Measurements from ENCODE around the gene USP40. TPM values are rescaled to one million over a fixed set of nuclear protein-coding genes. Genes with fewer than 3 reads are reported as not detected.

Gene USP40
- total and polyA plus RNA-seq, 10 of the 15 experiments (the other 5 are each of a cell fraction or from before 2014, with no cell fraction given): 3.4 to 20.8 (median 15.2) TPM

DNA sequence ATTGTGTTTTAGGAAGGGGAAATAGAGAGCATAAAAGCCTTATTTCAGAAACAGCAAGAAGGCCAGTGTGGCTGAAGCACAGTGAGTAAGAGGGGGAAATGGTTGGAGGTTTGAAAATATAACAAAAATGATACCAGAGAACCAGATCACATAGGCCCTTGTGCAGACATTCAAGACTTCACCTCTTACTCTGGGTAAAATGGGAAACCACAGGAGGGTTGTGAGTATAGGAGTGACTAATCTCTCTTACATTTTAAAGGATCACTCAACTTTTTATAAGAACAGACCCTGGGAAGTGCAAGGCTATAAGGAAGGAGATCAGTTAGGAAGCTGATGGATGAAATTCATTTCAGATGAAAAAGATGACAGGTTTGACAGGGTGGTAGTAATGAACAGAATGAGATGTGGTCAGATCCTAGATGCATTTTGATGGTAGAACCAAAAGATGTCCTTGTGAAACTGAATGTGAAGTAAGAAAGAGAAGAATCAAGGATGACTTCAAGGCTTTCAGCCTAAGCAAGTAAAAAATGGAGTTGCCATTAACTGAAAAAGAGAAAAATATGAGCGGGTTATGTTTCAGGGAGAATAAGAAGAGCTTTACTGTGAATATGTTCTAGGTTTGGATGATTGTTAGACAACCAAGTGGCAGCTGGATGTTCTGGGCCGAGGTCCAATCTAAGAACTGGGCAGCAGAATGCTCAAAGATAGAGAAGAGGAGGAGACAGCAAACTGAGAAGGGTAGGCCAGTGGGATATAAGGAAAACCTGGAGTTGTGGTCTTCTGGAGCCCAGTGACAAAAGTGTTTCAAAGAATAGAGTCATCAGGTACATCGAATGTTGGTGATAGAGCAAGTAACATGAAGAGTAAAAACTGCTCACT lies 65.1 kb downstream of the USP40 start:
- in situ Hi-C loops (cut with MboI): no loop called here
- H3K79me2 ChIP-seq (ENCODE audit: control insufficient read depth, insufficient read depth, low read length): no peaks in the 10 kb centered on the region
- H2AFZ ChIP-seq (ENCODE audit: control insufficient read depth, low read depth, low read length): no peak overlapping the region
- H3K9ac ChIP-seq (ENCODE audit: control insufficient read depth, insufficient read depth, low read length): no peak overlapping the region
- FAIRE-seq: peak; percentile 66
- H3K36me3 ChIP-seq (ENCODE audit: control insufficient read depth in 2 of 2, insufficient read depth in 2 of 2, low read length in 1 of 2): peaks cover 0 to 5% of the 10 kb centered on the region in 2 experiments; a peak in 1 of 4 replicates
- 65% methylated on average over 3 of the region's 3 CpGs for whole genome bisulfite sequencing (ENCODE audit: insufficient coverage, insufficient replicate concordance, low lambda C conversion rate, missing lambda C conversion rate)
- SMC1A ChIA-PET (ENCODE audit: uncharacterized antibody, unreplicated experiment): interaction anchor here (1.4 kb wide), 1 partner anchor 19 kb away, joined by 6 read pairs; no protein-coding TSS in a partner anchor
- intact Hi-C loops (cut with micrococcal nuclease; ENCODE audit: unreplicated experiment): no loop called here
- H4K20me1 ChIP-seq (ENCODE audit: control insufficient read depth, insufficient read depth): no peaks in the 10 kb centered on the region
- peak; percentile 70 for ATAC-seq
- POLR2A ChIA-PET: no interaction called here
- H3K4me3 ChIP-seq: no peak overlapping the region; the same call in 1 of the 2 replicates
- H3K4me1 ChIP-seq (ENCODE audit: control insufficient read depth, insufficient read depth, low read length): peaks cover 11% of the 10 kb centered on the region; the same call in 1 of the 2 replicates
- DNase-seq (ENCODE audit: low read depth, low spot score): no peak
- no peak overlapping the region for H3K4me2 ChIP-seq (ENCODE audit: control insufficient read depth, insufficient read depth)
- CTCF ChIA-PET: interaction anchor here (1.7 kb wide), 1 partner anchor 10 kb away, joined by 6 read pairs; no protein-coding TSS in a partner anchor
- peak overlapping the region; percentile 21; the same call in 1 of the 2 replicates for H3K27ac ChIP-seq (ENCODE audit: control insufficient read depth, insufficient read depth)
- no peaks in the 10 kb centered on the region for H3K27me3 ChIP-seq (replicated peaks in 1 of 2; ENCODE audit: control insufficient read depth in 2 of 2, insufficient read depth in 2 of 2, low read length in 1 of 2)
- peaks cover 12% of the 10 kb centered on the region for H3K9me3 ChIP-seq (replicated peaks; ENCODE audit: control insufficient read depth, insufficient read depth, low read length)
- BruUV-seq (replicated peaks): no TSS peak
- RAD21 ChIA-PET (ENCODE audit: unreplicated experiment): interaction anchor here (2.8 kb wide), 1 partner anchor 11 kb away, joined by 8 read pairs; no protein-coding TSS in a partner anchor
- TF ChIP-seq, protein P1, sequence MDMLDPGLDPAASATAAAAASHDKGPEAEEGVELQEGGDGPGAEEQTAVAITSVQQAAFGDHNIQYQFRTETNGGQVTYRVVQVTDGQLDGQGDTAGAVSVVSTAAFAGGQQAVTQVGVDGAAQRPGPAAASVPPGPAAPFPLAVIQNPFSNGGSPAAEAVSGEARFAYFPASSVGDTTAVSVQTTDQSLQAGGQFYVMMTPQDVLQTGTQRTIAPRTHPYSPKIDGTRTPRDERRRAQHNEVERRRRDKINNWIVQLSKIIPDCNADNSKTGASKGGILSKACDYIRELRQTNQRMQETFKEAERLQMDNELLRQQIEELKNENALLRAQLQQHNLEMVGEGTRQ (IDR thresholded peaks at IDR 0.05; ENCODE audit: borderline replicate concordance, low read depth, low read length): no peak
- TF ChIP-seq, protein P2, sequence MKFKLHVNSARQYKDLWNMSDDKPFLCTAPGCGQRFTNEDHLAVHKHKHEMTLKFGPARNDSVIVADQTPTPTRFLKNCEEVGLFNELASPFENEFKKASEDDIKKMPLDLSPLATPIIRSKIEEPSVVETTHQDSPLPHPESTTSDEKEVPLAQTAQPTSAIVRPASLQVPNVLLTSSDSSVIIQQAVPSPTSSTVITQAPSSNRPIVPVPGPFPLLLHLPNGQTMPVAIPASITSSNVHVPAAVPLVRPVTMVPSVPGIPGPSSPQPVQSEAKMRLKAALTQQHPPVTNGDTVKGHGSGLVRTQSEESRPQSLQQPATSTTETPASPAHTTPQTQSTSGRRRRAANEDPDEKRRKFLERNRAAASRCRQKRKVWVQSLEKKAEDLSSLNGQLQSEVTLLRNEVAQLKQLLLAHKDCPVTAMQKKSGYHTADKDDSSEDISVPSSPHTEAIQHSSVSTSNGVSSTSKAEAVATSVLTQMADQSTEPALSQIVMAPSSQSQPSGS (IDR thresholded peaks at IDR 0.05; ENCODE audit: low read length): no peak
- TF ChIP-seq, protein P3, sequence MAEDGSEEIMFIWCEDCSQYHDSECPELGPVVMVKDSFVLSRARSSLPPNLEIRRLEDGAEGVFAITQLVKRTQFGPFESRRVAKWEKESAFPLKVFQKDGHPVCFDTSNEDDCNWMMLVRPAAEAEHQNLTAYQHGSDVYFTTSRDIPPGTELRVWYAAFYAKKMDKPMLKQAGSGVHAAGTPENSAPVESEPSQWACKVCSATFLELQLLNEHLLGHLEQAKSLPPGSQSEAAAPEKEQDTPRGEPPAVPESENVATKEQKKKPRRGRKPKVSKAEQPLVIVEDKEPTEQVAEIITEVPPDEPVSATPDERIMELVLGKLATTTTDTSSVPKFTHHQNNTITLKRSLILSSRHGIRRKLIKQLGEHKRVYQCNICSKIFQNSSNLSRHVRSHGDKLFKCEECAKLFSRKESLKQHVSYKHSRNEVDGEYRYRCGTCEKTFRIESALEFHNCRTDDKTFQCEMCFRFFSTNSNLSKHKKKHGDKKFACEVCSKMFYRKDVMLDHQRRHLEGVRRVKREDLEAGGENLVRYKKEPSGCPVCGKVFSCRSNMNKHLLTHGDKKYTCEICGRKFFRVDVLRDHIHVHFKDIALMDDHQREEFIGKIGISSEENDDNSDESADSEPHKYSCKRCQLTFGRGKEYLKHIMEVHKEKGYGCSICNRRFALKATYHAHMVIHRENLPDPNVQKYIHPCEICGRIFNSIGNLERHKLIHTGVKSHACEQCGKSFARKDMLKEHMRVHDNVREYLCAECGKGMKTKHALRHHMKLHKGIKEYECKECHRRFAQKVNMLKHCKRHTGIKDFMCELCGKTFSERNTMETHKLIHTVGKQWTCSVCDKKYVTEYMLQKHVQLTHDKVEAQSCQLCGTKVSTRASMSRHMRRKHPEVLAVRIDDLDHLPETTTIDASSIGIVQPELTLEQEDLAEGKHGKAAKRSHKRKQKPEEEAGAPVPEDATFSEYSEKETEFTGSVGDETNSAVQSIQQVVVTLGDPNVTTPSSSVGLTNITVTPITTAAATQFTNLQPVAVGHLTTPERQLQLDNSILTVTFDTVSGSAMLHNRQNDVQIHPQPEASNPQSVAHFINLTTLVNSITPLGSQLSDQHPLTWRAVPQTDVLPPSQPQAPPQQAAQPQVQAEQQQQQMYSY (CRISPR knock-in tag; IDR thresholded peaks at IDR 0.05): no peak
- TF ChIP-seq CBX3 (IDR thresholded peaks at IDR 0.05; ENCODE audit: borderline replicate concordance, low read depth) (no peak), TCF3 (IDR thresholded peaks at IDR 0.05; ENCODE audit: borderline replicate concordance, insufficient read depth, low read depth, low read length) (no peak), NFIC (IDR thresholded peaks at IDR 0.05; ENCODE audit: low read depth, low read length) (peak; percentile 47; the same call in 1 of the 2 replicates), RUNX3 (IDR thresholded peaks at IDR 0.05; ENCODE audit: low read length) (peak; percentile 72), JUNB (IDR thresholded peaks at IDR 0.05) (peak; percentile 45), TARDBP (IDR thresholded peaks at IDR 0.05; ENCODE audit: borderline replicate concordance) (no peak), EGR1 (IDR thresholded peaks at IDR 0.05; ENCODE audit: borderline replicate concordance in 1 of 2, low read depth in 2 of 2, low read length in 2 of 2) (no peak), NFXL1 (IDR thresholded peaks at IDR 0.05; ENCODE audit: borderline replicate concordance) (no peak), LARP7 (IDR thresholded peaks at IDR 0.05) (no peak)
- TF ChIP-seq, protein P4, sequence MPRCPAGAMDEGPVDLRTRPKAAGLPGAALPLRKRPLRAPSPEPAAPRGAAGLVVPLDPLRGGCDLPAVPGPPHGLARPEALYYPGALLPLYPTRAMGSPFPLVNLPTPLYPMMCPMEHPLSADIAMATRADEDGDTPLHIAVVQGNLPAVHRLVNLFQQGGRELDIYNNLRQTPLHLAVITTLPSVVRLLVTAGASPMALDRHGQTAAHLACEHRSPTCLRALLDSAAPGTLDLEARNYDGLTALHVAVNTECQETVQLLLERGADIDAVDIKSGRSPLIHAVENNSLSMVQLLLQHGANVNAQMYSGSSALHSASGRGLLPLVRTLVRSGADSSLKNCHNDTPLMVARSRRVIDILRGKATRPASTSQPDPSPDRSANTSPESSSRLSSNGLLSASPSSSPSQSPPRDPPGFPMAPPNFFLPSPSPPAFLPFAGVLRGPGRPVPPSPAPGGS (IDR thresholded peaks at IDR 0.05; ENCODE audit: borderline replicate concordance, insufficient read depth, low read depth, low read length, poor library complexity, severe bottlenecking): no peak

Measured in GM12878 (cell line).